GM13977 (cell line): ENCODE data around the gene SIX5.
A peak's percentile ranks its signal among the peaks of the same experiment; 100 is the strongest.

ENCODE experiments used
- DNase-seq: peaks from one replicate; pipeline ENCODE4 v3.0.0; 2012; ENCODE audit warnings: low spot score
- in situ Hi-C: fragments of 300-500 bp; cut with MboI; formaldehyde crosslinking; loops from one replicate; pipeline ENCODE4 v1.12.0; 2022; ENCODE audit warnings: low sequenced_read_pairs, low pct_unique_long_range_greater_than_20kb, mixed read lengths, inconsistent platforms; ENCODE audit not compliant: unreplicated experiment
- TF ChIP-seq, protein P1 (sequence below): IDR thresholded peaks from 2 replicates; pipeline ENCODE4 v1.5.1; 2012; ENCODE audit warnings: mild to moderate bottlenecking, control low read depth; ENCODE audit not compliant: insufficient read depth; ENCODE audit errors: extremely low read depth, missing control alignments

The SIX5 gene

DNA sequence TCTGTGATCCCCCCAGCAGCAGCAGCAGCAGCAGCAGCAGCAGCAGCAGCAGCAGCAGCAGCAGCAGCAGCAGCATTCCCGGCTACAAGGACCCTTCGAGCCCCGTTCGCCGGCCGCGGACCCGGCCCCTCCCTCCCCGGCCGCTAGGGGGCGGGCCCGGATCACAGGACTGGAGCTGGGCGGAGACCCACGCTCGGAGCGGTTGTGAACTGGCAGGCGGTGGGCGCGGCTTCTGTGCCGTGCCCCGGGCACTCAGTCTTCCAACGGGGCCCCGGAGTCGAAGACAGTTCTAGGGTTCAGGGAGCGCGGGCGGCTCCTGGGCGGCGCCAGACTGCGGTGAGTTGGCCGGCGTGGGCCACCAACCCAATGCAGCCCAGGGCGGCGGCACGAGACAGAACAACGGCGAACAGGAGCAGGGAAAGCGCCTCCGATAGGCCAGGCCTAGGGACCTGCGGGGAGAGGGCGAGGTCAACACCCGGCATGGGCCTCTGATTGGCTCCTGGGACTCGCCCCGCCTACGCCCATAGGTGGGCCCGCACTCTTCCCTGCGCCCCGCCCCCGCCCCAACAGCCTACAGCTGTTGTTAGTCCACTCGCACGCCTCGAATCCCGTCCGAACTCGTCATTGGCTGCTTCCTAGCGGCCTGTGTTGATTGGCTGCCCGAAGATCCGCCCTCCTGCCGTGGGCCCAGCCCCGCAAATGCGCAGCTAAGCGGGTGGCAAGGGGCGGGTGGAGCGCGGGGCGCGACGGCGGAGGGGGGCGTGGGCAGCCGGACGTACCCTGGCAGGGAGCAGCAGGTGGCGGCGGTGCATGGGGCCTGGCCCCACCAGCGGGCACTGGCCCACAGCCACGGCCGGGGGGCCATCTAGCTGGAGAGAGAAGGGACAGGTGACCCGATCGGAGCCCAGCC, 1.4 kb upstream of the SIX5 start:
- peak; percentile 97 for DNase-seq
- in situ Hi-C loops: no loop called here
- TF ChIP-seq, protein P1, sequence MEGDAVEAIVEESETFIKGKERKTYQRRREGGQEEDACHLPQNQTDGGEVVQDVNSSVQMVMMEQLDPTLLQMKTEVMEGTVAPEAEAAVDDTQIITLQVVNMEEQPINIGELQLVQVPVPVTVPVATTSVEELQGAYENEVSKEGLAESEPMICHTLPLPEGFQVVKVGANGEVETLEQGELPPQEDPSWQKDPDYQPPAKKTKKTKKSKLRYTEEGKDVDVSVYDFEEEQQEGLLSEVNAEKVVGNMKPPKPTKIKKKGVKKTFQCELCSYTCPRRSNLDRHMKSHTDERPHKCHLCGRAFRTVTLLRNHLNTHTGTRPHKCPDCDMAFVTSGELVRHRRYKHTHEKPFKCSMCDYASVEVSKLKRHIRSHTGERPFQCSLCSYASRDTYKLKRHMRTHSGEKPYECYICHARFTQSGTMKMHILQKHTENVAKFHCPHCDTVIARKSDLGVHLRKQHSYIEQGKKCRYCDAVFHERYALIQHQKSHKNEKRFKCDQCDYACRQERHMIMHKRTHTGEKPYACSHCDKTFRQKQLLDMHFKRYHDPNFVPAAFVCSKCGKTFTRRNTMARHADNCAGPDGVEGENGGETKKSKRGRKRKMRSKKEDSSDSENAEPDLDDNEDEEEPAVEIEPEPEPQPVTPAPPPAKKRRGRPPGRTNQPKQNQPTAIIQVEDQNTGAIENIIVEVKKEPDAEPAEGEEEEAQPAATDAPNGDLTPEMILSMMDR: peak; percentile 92

DNA sequence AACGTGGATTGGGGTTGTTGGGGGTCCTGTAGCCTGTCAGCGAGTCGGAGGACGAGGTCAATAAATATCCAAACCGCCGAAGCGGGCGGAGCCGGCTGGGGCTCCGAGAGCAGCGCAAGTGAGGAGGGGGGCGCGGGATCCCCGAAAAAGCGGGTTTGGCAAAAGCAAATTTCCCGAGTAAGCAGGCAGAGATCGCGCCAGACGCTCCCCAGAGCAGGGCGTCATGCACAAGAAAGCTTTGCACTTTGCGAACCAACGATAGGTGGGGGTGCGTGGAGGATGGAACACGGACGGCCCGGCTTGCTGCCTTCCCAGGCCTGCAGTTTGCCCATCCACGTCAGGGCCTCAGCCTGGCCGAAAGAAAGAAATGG, 754 bp upstream of the SIX5 start:
- in situ Hi-C loops: no loop called here
- DNase-seq: peak; percentile 62
- TF ChIP-seq, protein P1: no peak

DNA sequence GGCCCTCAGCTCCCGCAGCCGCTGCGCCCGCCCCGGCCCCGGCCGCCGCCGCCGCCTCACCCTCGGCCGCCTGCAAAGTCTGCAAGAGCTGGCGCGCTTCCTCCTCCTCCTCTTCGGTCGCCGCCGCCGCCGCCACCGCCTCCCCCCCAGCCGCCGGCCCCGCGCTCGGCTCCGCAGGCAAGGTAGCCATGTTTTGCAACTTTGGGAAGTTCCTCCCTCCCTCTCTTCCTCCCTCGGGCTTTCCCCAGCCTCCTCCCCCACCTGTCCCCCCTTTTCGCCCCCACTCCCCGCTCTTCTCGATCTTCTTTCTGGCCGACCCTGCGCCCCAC, 433 bp downstream of the SIX5 start:
- in situ Hi-C loops: no loop called here
- DNase-seq: no peak
- TF ChIP-seq, protein P1: no peak

DNA sequence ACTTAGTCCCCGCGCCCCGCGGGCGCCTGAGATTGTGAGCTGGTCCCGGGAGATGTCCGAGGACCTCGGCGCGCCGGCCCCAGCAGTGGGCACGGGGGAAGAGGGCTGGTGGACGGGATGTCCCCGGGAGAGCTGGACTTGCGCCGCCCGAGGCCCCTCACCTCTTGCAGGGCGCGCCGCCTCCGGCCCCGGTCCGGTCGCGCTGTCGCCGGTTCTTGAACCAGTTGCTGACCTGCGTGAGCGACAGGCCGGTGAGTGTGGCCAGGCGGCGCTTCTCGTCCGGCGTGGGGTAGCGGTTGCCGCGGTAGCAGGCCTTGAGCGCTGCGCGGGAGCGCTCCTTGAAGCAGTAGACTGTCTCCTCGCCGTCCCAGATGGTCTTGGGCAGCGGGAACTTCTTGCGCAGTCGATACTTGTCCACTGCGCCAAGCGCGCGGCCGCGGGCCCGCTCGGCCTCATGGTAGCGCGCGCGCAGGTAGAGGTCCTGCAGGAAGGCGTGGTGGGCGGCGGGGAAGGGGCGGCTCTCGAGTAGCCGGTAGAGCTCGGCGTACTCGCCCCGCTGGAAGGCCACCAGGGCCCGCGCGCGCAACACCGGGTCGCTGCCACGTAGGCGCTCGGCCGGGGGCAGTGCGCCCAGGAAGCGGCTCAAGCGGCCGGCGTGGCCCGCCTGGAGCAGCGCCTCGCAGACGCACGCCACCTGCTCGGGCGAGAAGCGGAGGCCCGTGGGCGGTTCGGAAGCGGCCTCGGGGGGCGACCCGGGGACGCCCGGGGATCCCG, 984 bp downstream of the SIX5 start:
- in situ Hi-C loops: no loop called here
- TF ChIP-seq, protein P1: no peak
- peak; percentile 82 for DNase-seq

DNA sequence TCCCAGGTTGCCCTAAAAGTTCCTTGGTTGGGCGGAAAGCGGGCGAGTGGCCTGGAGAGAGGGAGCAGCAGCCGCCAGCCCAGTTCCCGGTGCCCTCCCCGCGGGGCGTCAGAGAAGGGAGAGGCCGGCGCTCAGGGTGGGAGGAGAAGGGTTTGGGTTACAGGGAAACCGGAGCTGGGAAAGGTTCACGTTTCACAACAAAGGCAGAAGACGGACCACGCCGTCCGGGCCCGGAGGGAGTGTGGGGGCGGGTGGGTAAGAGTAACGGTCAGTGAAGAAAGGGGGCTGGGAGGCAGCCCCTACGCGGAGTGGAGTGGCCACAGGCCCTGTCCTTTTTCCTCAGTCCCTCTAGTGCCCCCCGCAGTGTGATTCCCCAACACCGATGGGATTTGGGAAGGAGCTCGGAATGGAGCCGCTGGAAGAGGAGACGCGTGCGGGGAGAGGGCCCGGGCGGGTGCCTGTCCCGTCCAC, 1.6 kb downstream of the SIX5 start:
- TF ChIP-seq, protein P1: no peak
- no peak for DNase-seq
- in situ Hi-C loops: no loop called here

DNA sequence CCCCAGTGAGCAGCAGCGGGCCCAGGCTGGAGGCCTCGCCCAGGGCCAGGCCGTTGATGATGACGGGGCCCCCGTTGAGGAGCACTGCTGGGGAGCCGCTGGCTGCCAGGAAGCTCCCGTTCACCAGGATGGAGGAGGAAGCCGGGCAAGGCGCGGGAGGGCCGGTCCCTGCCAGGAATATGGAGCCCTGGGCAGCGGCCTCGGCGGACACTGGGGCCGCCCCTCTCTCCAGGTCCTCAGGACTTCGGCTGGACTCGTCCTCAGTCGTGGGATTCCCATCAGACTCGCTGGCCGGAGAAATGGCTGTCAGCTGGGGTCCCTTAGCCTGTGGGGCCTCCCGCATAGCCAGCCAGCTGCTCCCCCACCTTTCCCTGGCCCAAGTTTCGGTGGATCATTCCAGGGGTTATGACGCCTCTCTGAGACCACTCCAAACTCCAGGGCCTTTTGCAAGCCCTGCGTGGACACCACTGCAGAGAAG, 2.1 kb downstream of the SIX5 start:
- in situ Hi-C loops: no loop called here
- no peak for DNase-seq

More for the DNA sequence above, 2.1 kb downstream of the SIX5 start:
- TF ChIP-seq, protein P1: no peak
